ENCODE results near the gene PLAGL1. TPM values are rescaled to one million over a fixed set of nuclear protein-coding genes. Genes with fewer than 3 reads are reported as not detected.

The PLAGL1 gene
- total and polyA plus RNA-seq, 2 of the 13 experiments (the other 11 are each of a cell fraction or from before 2014, with no cell fraction given) = 0.60 to 2.3 TPM

GRCh38 chr6:143965503-143966171 is 42.4 kb downstream of the PLAGL1 start:
- TF ChIP-seq UBTF (CRISPR knock-in tag; IDR thresholded peaks at IDR 0.05) (no peak), ZNF616 (CRISPR knock-in tag; IDR thresholded peaks at IDR 0.05; ENCODE audit: low read depth) (no peak), KDM4B (CRISPR knock-in tag; IDR thresholded peaks at IDR 0.05) (no peak), NFE2L2 (IDR thresholded peaks at IDR 0.05; ENCODE audit: low read length) (no peak), ZNF570 (CRISPR knock-in tag; IDR thresholded peaks at IDR 0.05; ENCODE audit: borderline replicate concordance) (no peak), IKZF1 (IDR thresholded peaks at IDR 0.05) (no peak), PHB2 (IDR thresholded peaks at IDR 0.05; ENCODE audit: partially characterized antibody) (no peak), ZFP36 (IDR thresholded peaks at IDR 0.05; ENCODE audit: borderline replicate concordance, low read depth, low read length, partially characterized antibody) (no peak), ZNF382 (CRISPR knock-in tag; IDR thresholded peaks at IDR 0.05; ENCODE audit: borderline replicate concordance) (no peak), ADNP (CRISPR knock-in tag; IDR thresholded peaks at IDR 0.05) (no peak), CBX2 (IDR thresholded peaks at IDR 0.05; ENCODE audit: low read depth, low read length) (no peak), CBX2 (CRISPR knock-in tag; IDR thresholded peaks at IDR 0.05; ENCODE audit: low read depth) (no peak)
- Histone ChIP-seq H3K4me2 (ENCODE audit: low read depth, low read length) (no peak overlapping the region), H3K9me3 (ENCODE audit: low read length) (no peaks in the 10 kb centered on the region), H4K20me1 (ENCODE audit: insufficient read depth, low read length) (no peaks in the 10 kb centered on the region), H3K4me1 (ENCODE audit: insufficient read depth, low read length) (peaks cover 5% of the 10 kb centered on the region; the same call in 1 of the 2 replicates), H3K79me2 (ENCODE audit: insufficient read depth, low read length) (no peaks in the 10 kb centered on the region), H3K36me3 (replicated peaks in 1 of 2; ENCODE audit: control insufficient read depth in 1 of 2, insufficient read depth in 2 of 2, low read length in 2 of 2) (no peaks in the 10 kb centered on the region), H2AFZ (ENCODE audit: low read length) (no peak overlapping the region), H3K27me3 (ENCODE audit: control insufficient read depth in 1 of 2, insufficient read depth in 2 of 2, low read length in 2 of 2) (no peaks in the 10 kb centered on the region), H3K27ac (ENCODE audit: extremely low read length, insufficient read depth, low read length) (no peak overlapping the region), H3K4me3 (replicated peaks in 1 of 3; ENCODE audit: insufficient read depth in 1 of 3, low read depth in 2 of 3, low read length in 3 of 3) (no peak overlapping the region), H3K9ac (ENCODE audit: insufficient read depth, low read depth, low read length) (no peak overlapping the region)
- in situ Hi-C loops (cut with HindIII; ENCODE audit: extremely low pct_ligation_motif_present, low pct_unique_long_range_greater_than_20kb) = no loop called here
- FAIRE-seq = no peak
- no peak for DNase-seq (ENCODE audit: low spot score)
- ChIA-PET CTCF (ENCODE audit: low intra/inter-chr PET ratio, low total read pairs) (no interaction called here), POLR2A (no interaction called here)
- no TSS peak for BruUV-seq (replicated peaks)
- 52% methylated on average over 6 of the region's 6 CpGs for WGBS (ENCODE audit: low lambda C conversion rate)
- no peak for ATAC-seq
- intact Hi-C loops (cut with micrococcal nuclease; ENCODE audit: unreplicated experiment) = no loop called here
